ENCODE measurements around the gene ANKS1A.

- TF ChIP-seq CTCF (IDR thresholded peaks at IDR 0.05 in 4 of 5, conservative IDR thresholded peaks at IDR 0.05 in 1 of 5) (no peak), POLR2A (IDR thresholded peaks at IDR 0.05) (no peak)
Observed at GRCh38 chr6:34864007-34864406, 25.0 kb upstream of the ANKS1A start.
